Measurements from ENCODE around the gene SPEG.

The SPEG gene

GRCh38 chr2:219499555-219499954, 64.9 kb downstream of the SPEG start:
- no peak for DNase-seq

GRCh38 chr2:219500135-219500534, 65.5 kb downstream of the SPEG start:
- no peak for DNase-seq

- no peak for DNase-seq
These were observed 67.2 kb downstream of the SPEG start for GRCh38 chr2:219501849-219502248.

GRCh38 chr2:219502618-219503017, 68.0 kb downstream of the SPEG start:
- no peak for DNase-seq

GRCh38 chr2:219505585-219505984, 70.9 kb downstream of the SPEG start:
- DNase-seq = no peak

GRCh38 chr2:219506153-219506801, 71.6 kb downstream of the SPEG start:
- no peak for DNase-seq

- no peak for DNase-seq
These were observed 72.3 kb downstream of the SPEG start for GRCh38 chr2:219506802-219507526.

GRCh38 chr2:219507581-219508443, 73.2 kb downstream of the SPEG start:
- DNase-seq = no peak

GRCh38 chr2:219508444-219508734, 73.7 kb downstream of the SPEG start:
- DNase-seq = no peak

- DNase-seq = no peak
These were observed 74.5 kb downstream of the SPEG start for GRCh38 chr2:219508971-219509779.

GRCh38 chr2:219509780-219510511, 75.3 kb downstream of the SPEG start:
- peak; percentile 45 for DNase-seq

- DNase-seq = no peak
These were observed 76.0 kb downstream of the SPEG start for GRCh38 chr2:219510512-219511135.

GRCh38 chr2:219511547-219512325, 77.1 kb downstream of the SPEG start:
- no peak for DNase-seq

- DNase-seq = no peak
These were observed 78.0 kb downstream of the SPEG start for GRCh38 chr2:219512524-219513216.

- DNase-seq = no peak
These were observed 79.1 kb downstream of the SPEG start for GRCh38 chr2:219513787-219514186.

GRCh38 chr2:219514196-219514761, 79.6 kb downstream of the SPEG start, which contains the start of gene ASIC4:
Gene ASIC4 (plus strand): TSS chr2:219514482. CDS start chr2:219514725, 243 bp downstream.
- no peak for DNase-seq

GRCh38 chr2:219514836-219515235, 80.2 kb downstream of the SPEG start:
- no peak for DNase-seq

- no peak for DNase-seq
These were observed 81.4 kb downstream of the SPEG start for GRCh38 chr2:219515874-219516629.

GRCh38 chr2:219516888-219517287, 82.2 kb downstream of the SPEG start:
- DNase-seq = no peak
